Epithelial cell of esophagus (primary cell): ENCODE measurements around the gene EEPD1.
"Not testable (repeated sequence)": the region's sequence is repeated elsewhere in the genome, so short reads cannot be mapped to it uniquely, and the experiment has no call there.

Experiments used
- DNase-seq: peaks from one replicate; pipeline ENCODE4 v3.0.0; 2010; ENCODE audit warnings: low read depth
- H3K4me3 ChIP-seq: 2 replicates; pipeline ENCODE4 v1.5.1; 2011; ENCODE audit warnings: mild to moderate bottlenecking, low read length, control low read depth
- CTCF ChIP-seq: IDR thresholded peaks from 2 replicates; pipeline ENCODE4 v1.5.1; 2011; ENCODE audit warnings: low read depth, mild to moderate bottlenecking, low read length, control low read depth, inconsistent platforms; ENCODE audit not compliant: insufficient read depth; ENCODE audit errors: missing control alignments

The EEPD1 gene

GRCh38 chr7:36141351-36141750 lies 11.7 kb upstream of the EEPD1 start:
- no peak for TF ChIP-seq CTCF
- DNase-seq, result no peak
- no peak overlapping the region for H3K4me3 ChIP-seq

GRCh38 chr7:36141850-36142249 lies 11.2 kb upstream of the EEPD1 start:
- TF ChIP-seq CTCF, result no peak
- H3K4me3 ChIP-seq, result no peak overlapping the region
- no peak for DNase-seq

- no peak overlapping the region for H3K4me3 ChIP-seq
- no peak for DNase-seq
- TF ChIP-seq CTCF, result no peak
Measured at GRCh38 chr7:36144189-36144588, 8.9 kb upstream of the EEPD1 start.

GRCh38 chr7:36145686-36146085 lies 7.4 kb upstream of the EEPD1 start:
- no peak overlapping the region for H3K4me3 ChIP-seq
- DNase-seq, result no peak
- TF ChIP-seq CTCF, result no peak

- no peak for TF ChIP-seq CTCF
- no peak overlapping the region for H3K4me3 ChIP-seq
- DNase-seq, result no peak
Measured at GRCh38 chr7:36147361-36147760, 5.7 kb upstream of the EEPD1 start.

- no peak overlapping the region for H3K4me3 ChIP-seq
- peak; percentile 31 for DNase-seq
- TF ChIP-seq CTCF, result no peak
Measured at GRCh38 chr7:36148422-36149065, 4.5 kb upstream of the EEPD1 start.

- H3K4me3 ChIP-seq, DNase-seq: not testable (repeated sequence)
Measured at GRCh38 chr7:36149240-36149639, 3.8 kb upstream of the EEPD1 start.
